B cell (primary cell): Measurements from ENCODE around the gene PRDM15.

Experiments used
- CTCF ChIP-seq: fragments of 200-600 bp; IDR thresholded peaks from one replicate; pipeline ENCODE4 v1.8.0; 2022; ENCODE audit warnings: antibody characterized with exemption, mild to moderate bottlenecking
- EZH2 ChIP-seq: IDR thresholded peaks from 2 replicates; pipeline ENCODE4 v1.6.1; 2012; ENCODE audit warnings: borderline replicate concordance, low read depth, mild to moderate bottlenecking, moderate library complexity, low read length; ENCODE audit not compliant: insufficient read depth, poor library complexity, severe bottlenecking

GRCh38 chr21:41873426-41873825, 5.7 kb downstream of the PRDM15 start:
- no peak for TF ChIP-seq EZH2
- no peak for TF ChIP-seq CTCF
